ENCODE results near the gene C12orf54. TPM values are rescaled to one million over a fixed set of nuclear protein-coding genes. Genes with fewer than 3 reads are reported as not detected.
"Not testable (repeated sequence)": the region's sequence is repeated elsewhere in the genome, so short reads cannot be mapped to it uniquely, and the experiment has no call there.

The C12orf54 gene
- total RNA-seq, 1 experiment from 2014 or later: not detected

DNA sequence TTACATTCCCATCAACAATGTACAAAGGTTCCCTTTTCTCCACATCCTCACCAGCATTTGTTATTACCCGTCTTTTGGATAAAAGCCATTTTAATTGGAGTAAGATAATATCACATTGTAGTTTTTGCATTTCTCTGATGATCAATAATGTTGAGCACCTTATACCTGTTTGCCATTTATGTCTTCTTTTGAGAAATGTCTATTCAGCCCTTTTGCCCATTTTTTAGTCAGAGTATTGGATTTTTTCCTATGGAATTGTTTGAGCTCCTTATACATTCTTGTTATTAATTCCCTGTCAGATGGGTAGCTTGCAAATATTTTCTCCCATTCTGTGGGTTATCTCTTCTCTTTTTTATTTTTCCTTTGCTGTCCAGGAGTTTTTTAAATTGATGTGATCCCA is 32.4 kb downstream of the C12orf54 start:
- Mint-ChIP-seq H3K27ac (no peak overlapping the region), H3K4me1 (no peaks in the 10 kb centered on the region), H3K27me3 (ENCODE audit: low read depth) (peaks cover 9% of the 10 kb centered on the region), H3K4me3 (no peak overlapping the region), H3K36me3 (peaks cover 17% of the 10 kb centered on the region), H3K9me3 (peaks cover 61% of the 10 kb centered on the region)
- ChIA-PET POLR2A (no interaction called here), CTCF (no interaction called here)
- no peak for DNase-seq (ENCODE audit: low spot score)
- TF ChIP-seq SP1 (CRISPR knock-in tag; conservative IDR thresholded peaks at IDR 0.05): no peak
- TF ChIP-seq MYBL2 (CRISPR knock-in tag; IDR thresholded peaks at IDR 0.05): no peak
- TF ChIP-seq, protein P1, sequence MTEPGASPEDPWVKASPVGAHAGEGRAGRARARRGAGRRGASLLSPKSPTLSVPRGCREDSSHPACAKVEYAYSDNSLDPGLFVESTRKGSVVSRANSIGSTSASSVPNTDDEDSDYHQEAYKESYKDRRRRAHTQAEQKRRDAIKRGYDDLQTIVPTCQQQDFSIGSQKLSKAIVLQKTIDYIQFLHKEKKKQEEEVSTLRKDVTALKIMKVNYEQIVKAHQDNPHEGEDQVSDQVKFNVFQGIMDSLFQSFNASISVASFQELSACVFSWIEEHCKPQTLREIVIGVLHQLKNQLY (CRISPR knock-in tag; IDR thresholded peaks at IDR 0.05): no peak
- no peak for TF ChIP-seq GABPB1 (CRISPR knock-in tag; IDR thresholded peaks at IDR 0.05)
- no peak for TF ChIP-seq TP53 (CRISPR knock-in tag; IDR thresholded peaks at IDR 0.05)
- TF ChIP-seq, protein P2, sequence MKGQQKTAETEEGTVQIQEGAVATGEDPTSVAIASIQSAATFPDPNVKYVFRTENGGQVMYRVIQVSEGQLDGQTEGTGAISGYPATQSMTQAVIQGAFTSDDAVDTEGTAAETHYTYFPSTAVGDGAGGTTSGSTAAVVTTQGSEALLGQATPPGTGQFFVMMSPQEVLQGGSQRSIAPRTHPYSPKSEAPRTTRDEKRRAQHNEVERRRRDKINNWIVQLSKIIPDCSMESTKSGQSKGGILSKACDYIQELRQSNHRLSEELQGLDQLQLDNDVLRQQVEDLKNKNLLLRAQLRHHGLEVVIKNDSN (CRISPR knock-in tag; IDR thresholded peaks at IDR 0.05): no peak
- TF ChIP-seq, protein P3, sequence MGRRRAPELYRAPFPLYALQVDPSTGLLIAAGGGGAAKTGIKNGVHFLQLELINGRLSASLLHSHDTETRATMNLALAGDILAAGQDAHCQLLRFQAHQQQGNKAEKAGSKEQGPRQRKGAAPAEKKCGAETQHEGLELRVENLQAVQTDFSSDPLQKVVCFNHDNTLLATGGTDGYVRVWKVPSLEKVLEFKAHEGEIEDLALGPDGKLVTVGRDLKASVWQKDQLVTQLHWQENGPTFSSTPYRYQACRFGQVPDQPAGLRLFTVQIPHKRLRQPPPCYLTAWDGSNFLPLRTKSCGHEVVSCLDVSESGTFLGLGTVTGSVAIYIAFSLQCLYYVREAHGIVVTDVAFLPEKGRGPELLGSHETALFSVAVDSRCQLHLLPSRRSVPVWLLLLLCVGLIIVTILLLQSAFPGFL (CRISPR knock-in tag; IDR thresholded peaks at IDR 0.05; ENCODE audit: borderline replicate concordance): no peak
- TF ChIP-seq CBFB (CRISPR knock-in tag; IDR thresholded peaks at IDR 0.05; ENCODE audit: low read depth): no peak
- no peak for TF ChIP-seq GTF2I (CRISPR knock-in tag; conservative IDR thresholded peaks at IDR 0.05)
- TF ChIP-seq, protein P4, sequence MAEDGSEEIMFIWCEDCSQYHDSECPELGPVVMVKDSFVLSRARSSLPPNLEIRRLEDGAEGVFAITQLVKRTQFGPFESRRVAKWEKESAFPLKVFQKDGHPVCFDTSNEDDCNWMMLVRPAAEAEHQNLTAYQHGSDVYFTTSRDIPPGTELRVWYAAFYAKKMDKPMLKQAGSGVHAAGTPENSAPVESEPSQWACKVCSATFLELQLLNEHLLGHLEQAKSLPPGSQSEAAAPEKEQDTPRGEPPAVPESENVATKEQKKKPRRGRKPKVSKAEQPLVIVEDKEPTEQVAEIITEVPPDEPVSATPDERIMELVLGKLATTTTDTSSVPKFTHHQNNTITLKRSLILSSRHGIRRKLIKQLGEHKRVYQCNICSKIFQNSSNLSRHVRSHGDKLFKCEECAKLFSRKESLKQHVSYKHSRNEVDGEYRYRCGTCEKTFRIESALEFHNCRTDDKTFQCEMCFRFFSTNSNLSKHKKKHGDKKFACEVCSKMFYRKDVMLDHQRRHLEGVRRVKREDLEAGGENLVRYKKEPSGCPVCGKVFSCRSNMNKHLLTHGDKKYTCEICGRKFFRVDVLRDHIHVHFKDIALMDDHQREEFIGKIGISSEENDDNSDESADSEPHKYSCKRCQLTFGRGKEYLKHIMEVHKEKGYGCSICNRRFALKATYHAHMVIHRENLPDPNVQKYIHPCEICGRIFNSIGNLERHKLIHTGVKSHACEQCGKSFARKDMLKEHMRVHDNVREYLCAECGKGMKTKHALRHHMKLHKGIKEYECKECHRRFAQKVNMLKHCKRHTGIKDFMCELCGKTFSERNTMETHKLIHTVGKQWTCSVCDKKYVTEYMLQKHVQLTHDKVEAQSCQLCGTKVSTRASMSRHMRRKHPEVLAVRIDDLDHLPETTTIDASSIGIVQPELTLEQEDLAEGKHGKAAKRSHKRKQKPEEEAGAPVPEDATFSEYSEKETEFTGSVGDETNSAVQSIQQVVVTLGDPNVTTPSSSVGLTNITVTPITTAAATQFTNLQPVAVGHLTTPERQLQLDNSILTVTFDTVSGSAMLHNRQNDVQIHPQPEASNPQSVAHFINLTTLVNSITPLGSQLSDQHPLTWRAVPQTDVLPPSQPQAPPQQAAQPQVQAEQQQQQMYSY (CRISPR knock-in tag; IDR thresholded peaks at IDR 0.05): no peak
- TF ChIP-seq, protein P5, sequence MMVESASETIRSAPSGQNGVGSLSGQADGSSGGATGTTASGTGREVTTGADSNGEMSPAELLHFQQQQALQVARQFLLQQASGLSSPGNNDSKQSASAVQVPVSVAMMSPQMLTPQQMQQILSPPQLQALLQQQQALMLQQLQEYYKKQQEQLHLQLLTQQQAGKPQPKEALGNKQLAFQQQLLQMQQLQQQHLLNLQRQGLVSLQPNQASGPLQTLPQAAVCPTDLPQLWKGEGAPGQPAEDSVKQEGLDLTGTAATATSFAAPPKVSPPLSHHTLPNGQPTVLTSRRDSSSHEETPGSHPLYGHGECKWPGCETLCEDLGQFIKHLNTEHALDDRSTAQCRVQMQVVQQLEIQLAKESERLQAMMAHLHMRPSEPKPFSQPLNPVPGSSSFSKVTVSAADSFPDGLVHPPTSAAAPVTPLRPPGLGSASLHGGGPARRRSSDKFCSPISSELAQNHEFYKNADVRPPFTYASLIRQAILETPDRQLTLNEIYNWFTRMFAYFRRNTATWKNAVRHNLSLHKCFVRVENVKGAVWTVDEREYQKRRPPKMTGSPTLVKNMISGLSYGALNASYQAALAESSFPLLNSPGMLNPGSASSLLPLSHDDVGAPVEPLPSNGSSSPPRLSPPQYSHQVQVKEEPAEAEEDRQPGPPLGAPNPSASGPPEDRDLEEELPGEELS (CRISPR knock-in tag; IDR thresholded peaks at IDR 0.05): no peak
- TF ChIP-seq, protein P6, sequence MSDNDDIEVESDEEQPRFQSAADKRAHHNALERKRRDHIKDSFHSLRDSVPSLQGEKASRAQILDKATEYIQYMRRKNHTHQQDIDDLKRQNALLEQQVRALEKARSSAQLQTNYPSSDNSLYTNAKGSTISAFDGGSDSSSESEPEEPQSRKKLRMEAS (CRISPR knock-in tag; IDR thresholded peaks at IDR 0.05): no peak
- no peak for ATAC-seq

DNA sequence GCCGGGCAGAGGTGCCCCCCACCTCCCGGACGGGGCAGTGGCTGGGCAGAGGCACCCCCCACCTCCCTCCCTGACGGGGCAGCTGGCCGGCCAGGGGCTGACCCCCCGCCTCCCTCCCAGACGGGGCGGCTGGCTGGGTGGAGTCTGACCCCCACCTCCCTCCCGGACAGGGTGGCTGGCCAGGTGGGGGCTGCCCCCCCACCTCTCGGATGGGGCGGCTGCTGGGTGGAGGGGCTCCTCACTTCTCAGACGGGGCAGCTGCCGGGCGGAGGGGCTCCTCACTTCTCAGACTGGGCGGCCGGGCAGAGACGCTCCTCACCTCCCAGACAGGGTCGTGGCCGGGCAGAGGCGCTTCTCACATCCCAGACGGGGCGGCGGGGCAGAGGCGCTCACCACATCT is 38.1 kb downstream of the C12orf54 start:
- ATAC-seq, CTCF ChIA-PET: not testable (repeated sequence)

DNA sequence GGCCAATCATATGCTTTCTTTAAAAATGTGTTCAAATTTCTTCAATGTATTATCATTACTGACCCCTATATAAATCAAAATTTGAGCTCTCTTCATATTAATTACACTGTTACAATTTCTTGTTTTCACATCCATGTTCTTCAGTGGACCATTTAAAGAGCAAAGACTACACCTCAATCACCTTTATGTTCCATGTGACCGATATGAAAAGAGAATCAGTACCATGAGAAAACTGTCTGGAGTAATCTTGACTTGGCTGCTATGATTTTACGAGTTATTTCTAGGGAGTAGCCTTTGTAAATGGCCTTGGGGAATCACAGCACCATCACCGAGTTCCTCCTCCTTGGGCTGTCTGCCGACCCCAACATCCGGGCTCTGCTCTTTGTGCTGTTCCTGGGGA is 43.0 kb downstream of the C12orf54 start, which contains the start of gene OR8S1:
Gene OR8S1 (plus strand): TSS at position 301 of the 400 bp plus-strand sequence. CDS start 0 bp downstream, at position 301.
- ChIA-PET CTCF (no interaction called here), POLR2A (no interaction called here)
- no peaks in the 10 kb centered on the region for H3K4me1 Mint-ChIP-seq
- ATAC-seq (no peak), DNase-seq (ENCODE audit: low spot score) (no peak)
- no peaks in the 10 kb centered on the region for H3K9me3 Mint-ChIP-seq
- no peaks in the 10 kb centered on the region; the same call in none of the 2 replicates for H3K27me3 Mint-ChIP-seq (ENCODE audit: low read depth)
- H3K27ac Mint-ChIP-seq: no peak within 1 kb of the TSS
- no peak within 1 kb of the TSS for H3K4me3 Mint-ChIP-seq
- no peaks in the 10 kb centered on the region for H3K36me3 Mint-ChIP-seq
- TF ChIP-seq, protein P7, sequence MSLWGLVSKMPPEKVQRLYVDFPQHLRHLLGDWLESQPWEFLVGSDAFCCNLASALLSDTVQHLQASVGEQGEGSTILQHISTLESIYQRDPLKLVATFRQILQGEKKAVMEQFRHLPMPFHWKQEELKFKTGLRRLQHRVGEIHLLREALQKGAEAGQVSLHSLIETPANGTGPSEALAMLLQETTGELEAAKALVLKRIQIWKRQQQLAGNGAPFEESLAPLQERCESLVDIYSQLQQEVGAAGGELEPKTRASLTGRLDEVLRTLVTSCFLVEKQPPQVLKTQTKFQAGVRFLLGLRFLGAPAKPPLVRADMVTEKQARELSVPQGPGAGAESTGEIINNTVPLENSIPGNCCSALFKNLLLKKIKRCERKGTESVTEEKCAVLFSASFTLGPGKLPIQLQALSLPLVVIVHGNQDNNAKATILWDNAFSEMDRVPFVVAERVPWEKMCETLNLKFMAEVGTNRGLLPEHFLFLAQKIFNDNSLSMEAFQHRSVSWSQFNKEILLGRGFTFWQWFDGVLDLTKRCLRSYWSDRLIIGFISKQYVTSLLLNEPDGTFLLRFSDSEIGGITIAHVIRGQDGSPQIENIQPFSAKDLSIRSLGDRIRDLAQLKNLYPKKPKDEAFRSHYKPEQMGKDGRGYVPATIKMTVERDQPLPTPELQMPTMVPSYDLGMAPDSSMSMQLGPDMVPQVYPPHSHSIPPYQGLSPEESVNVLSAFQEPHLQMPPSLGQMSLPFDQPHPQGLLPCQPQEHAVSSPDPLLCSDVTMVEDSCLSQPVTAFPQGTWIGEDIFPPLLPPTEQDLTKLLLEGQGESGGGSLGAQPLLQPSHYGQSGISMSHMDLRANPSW (CRISPR knock-in tag; conservative IDR thresholded peaks at IDR 0.05; ENCODE audit: low read depth): no peak
- TF ChIP-seq, protein P8, sequence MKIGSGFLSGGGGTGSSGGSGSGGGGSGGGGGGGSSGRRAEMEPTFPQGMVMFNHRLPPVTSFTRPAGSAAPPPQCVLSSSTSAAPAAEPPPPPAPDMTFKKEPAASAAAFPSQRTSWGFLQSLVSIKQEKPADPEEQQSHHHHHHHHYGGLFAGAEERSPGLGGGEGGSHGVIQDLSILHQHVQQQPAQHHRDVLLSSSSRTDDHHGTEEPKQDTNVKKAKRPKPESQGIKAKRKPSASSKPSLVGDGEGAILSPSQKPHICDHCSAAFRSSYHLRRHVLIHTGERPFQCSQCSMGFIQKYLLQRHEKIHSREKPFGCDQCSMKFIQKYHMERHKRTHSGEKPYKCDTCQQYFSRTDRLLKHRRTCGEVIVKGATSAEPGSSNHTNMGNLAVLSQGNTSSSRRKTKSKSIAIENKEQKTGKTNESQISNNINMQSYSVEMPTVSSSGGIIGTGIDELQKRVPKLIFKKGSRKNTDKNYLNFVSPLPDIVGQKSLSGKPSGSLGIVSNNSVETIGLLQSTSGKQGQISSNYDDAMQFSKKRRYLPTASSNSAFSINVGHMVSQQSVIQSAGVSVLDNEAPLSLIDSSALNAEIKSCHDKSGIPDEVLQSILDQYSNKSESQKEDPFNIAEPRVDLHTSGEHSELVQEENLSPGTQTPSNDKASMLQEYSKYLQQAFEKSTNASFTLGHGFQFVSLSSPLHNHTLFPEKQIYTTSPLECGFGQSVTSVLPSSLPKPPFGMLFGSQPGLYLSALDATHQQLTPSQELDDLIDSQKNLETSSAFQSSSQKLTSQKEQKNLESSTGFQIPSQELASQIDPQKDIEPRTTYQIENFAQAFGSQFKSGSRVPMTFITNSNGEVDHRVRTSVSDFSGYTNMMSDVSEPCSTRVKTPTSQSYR (CRISPR knock-in tag; IDR thresholded peaks at IDR 0.05): no peak
- TF ChIP-seq NR1H2 (CRISPR knock-in tag; IDR thresholded peaks at IDR 0.05) (no peak), FOXJ3 (CRISPR knock-in tag; IDR thresholded peaks at IDR 0.05; ENCODE audit: borderline replicate concordance) (no peak)

More for the DNA sequence above, 38.1 kb downstream of the C12orf54 start:
- H3K4me3 Mint-ChIP-seq; POLR2A ChIA-PET; H3K27me3 Mint-ChIP-seq (ENCODE audit: low read depth); H3K4me1 Mint-ChIP-seq; H3K36me3 Mint-ChIP-seq; H3K27ac Mint-ChIP-seq; DNase-seq (ENCODE audit: low spot score): not testable (repeated sequence)
- peaks cover 15% of the 10 kb centered on the region for H3K9me3 Mint-ChIP-seq

Measured in WTC11 (cell line).